Measurements from ENCODE around the gene CCDC78.

DNA sequence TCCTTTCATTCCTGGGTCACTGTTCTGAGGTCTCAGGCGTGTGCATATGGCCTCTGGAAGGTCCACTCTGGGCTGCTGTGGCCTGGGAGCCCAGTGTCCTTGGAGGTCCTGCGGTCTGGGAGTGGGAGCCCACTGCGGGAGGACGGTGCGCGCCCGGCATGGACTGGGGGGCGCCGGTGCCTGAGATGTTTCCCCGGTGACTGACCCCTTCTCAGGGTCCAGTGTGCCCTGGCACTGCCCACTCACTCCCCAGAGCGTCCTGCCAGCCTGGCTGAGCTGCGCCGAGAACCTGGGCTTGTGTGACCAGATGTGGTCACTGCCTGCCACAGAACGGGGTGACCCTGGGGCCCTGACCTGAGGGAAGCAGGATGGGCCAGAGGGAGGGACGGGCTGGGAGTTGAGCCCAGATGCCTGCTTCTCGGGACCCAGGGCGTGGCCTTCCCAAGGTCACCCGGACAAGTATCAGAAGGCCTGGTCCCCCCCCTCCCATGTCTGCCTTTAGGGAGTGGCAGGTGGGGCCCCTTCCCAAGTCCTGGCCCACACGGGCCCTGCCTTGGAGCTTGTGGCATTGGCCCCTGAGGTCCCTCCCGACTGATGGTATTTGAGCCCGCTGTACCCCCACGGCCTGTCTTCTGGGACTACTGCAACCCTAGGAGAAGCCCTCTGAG is 51.9 kb downstream of the CCDC78 start:
- TF ChIP-seq POLR2A (IDR thresholded peaks at IDR 0.05; ENCODE audit: low read depth, low read length), result no peak
- TF ChIP-seq JUN (IDR thresholded peaks at IDR 0.05; ENCODE audit: borderline replicate concordance, insufficient read depth, insufficient read length, low read depth), result no peak
- TF ChIP-seq CTCF (IDR thresholded peaks at IDR 0.05; ENCODE audit: extremely low read depth in 1 of 2, insufficient read depth in 1 of 2, low read depth in 1 of 2, low read length in 2 of 2), result no peak
- no peak for TF ChIP-seq EZH2 (IDR thresholded peaks at IDR 0.05; ENCODE audit: borderline replicate concordance, low read depth, low read length, severe bottlenecking)
- TF ChIP-seq FOS (IDR thresholded peaks at IDR 0.05; ENCODE audit: borderline replicate concordance, insufficient read depth, low read length), result no peak
- no peak for TF ChIP-seq POLR2AphosphoS5 (IDR thresholded peaks at IDR 0.05; ENCODE audit: insufficient read depth, low read depth, low read length)
- no peak for TF ChIP-seq MAX (IDR thresholded peaks at IDR 0.05; ENCODE audit: insufficient read depth, insufficient read length)
- TF ChIP-seq GATA2 (IDR thresholded peaks at IDR 0.05; ENCODE audit: insufficient read depth, insufficient read length, low read depth, low read length), result no peak
